HFF-Myc (cell line): Measurements from ENCODE around the gene IFT52.
A peak's percentile ranks its signal among the peaks of the same experiment; 100 is the strongest.

ENCODE experiments used
- DNase-seq: peaks from one replicate; pipeline ENCODE4 v3.0.0-alpha.2; 2011; ENCODE audit warnings: low read depth; ENCODE audit errors: extremely low read depth
- H3K4me3 ChIP-seq: replicated peaks from 2 replicates; pipeline ENCODE4 v1.5.1; 2011; ENCODE audit warnings: low read depth, mild to moderate bottlenecking, control low read depth, low read length
- CTCF ChIP-seq: IDR thresholded peaks from 2 replicates; pipeline ENCODE4 v1.5.1; 2012; ENCODE audit warnings: mild to moderate bottlenecking, low read depth, low read length, control low read depth; ENCODE audit errors: missing control alignments

The IFT52 gene

GRCh38 chr20:43590392-43591303 lies at the start of gene IFT52:
IFT52 (plus strand) TSS chr20:43590937; CDS start chr20:43594699, 3,762 bp downstream.
- peak; percentile 64 for DNase-seq
- no peak for TF ChIP-seq CTCF
- peak within 1 kb of the TSS; percentile 87 for H3K4me3 ChIP-seq

- H3K4me3 ChIP-seq = no peak overlapping the region
- TF ChIP-seq CTCF = no peak
- DNase-seq = no peak
Measured at GRCh38 chr20:43541214-43541613, 49.5 kb upstream of the IFT52 start.

- no peak for TF ChIP-seq CTCF
- no peak overlapping the region for H3K4me3 ChIP-seq
- DNase-seq = no peak
Measured at GRCh38 chr20:43542161-43542560, 48.6 kb upstream of the IFT52 start.

GRCh38 chr20:43542674-43543073 lies 48.1 kb upstream of the IFT52 start:
- DNase-seq = no peak
- H3K4me3 ChIP-seq = no peak overlapping the region
- TF ChIP-seq CTCF = no peak

GRCh38 chr20:43543138-43543537 lies 47.6 kb upstream of the IFT52 start:
- DNase-seq = no peak
- H3K4me3 ChIP-seq = no peak overlapping the region
- TF ChIP-seq CTCF = no peak

- TF ChIP-seq CTCF = no peak
- no peak overlapping the region for H3K4me3 ChIP-seq
- no peak for DNase-seq
Measured at GRCh38 chr20:43544501-43544900, 46.2 kb upstream of the IFT52 start.
